PC-9 (cell line): ENCODE results near the gene KCNH4.

ENCODE experiments used
- CTCF ChIP-seq: fragments of 200-600 bp; sonication (generic); conservative IDR thresholded peaks from 2 replicates; pipeline ENCODE4 v1.6.1; 2017; ENCODE audit warnings: mixed run types, antibody characterized with exemption, mild to moderate bottlenecking, moderate library complexity
- EZH2 ChIP-seq: fragments of 200-600 bp; sonication (generic); IDR thresholded peaks from 2 replicates; pipeline ENCODE4 v1.8.0; 2017; ENCODE audit warnings: antibody characterized with exemption, low read depth

GRCh38 chr17:42136654-42137051 is 44.3 kb downstream of the KCNH4 start:
- TF ChIP-seq EZH2: no peak
- no peak for TF ChIP-seq CTCF
